Suppressor macrophage (primary cell): ENCODE measurements around the gene CTDSPL.
A peak's percentile ranks its signal among the peaks of the same experiment; 100 is the strongest.

ENCODE experiments used
- DNase-seq, 4 experiments: peaks; one replicate each; pipeline ENCODE4 v3.0.0-alpha.2; 2020 to 2022

CTDSPL gene

DNA sequence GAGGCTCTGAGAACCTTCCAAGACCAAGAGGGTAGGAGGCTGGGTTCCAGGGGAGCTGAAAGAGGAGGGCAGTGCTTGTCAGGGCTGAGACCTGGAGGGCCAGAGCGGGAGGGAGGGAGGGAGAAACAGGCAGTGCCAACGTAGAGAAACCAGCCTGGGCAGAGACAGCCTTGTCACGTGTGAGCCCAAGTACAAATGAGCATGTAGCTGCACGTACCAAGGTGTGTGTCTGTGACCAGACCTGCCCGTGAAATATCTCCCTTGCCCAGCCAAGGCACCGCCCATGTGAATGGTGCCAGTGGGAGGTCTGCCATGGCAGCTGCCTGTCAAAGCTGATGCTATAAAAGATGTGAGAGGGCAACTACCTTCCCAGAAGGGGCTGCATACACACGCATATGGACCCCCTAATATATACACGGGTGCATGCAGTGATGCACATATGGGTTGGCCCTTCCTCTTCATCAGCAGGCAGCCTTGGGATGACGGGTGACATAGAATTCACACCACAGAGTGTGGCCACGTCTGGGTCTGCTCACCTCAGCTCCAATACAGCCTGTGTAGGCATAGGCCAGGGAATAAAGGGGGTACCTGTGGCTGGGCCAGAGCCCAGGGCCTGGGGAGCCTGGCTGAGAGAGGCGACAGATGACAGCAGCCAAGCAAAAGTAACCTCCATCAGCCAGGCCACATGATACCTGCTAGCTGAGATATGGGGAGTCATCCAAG, 7.8 kb upstream of the CTDSPL start:
- no peak for DNase-seq

DNA sequence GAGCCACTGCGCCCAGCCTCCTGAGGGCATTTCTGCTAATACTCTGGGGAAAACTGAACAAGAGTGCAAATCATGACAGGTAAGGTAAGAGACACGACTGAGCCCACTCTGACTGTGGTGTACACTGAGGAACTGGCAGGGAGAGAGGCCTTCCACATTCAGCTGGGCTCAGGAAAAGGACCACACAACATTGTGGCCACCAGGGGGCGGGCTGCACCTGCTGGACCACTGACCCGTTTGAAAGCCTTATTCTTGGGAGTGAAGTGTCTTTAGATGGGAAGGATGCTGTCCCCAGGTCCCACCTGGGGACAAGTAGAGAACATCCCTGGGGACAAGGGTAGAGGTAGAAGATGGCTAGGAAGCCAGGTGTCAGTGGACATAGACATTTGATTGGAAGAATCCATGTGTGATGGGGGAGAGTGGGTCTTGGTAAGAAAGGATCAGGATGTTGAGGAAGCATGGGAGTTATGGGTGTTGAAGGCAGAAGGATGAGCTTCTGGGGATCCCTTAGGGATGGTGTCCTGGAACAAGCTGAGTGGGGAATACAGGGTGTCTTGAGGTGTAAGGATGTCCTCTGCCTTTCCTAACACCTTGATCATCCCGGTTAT, 6.2 kb upstream of the CTDSPL start:
- DNase-seq, result peak; percentile 81 to 92 (median 90)

DNA sequence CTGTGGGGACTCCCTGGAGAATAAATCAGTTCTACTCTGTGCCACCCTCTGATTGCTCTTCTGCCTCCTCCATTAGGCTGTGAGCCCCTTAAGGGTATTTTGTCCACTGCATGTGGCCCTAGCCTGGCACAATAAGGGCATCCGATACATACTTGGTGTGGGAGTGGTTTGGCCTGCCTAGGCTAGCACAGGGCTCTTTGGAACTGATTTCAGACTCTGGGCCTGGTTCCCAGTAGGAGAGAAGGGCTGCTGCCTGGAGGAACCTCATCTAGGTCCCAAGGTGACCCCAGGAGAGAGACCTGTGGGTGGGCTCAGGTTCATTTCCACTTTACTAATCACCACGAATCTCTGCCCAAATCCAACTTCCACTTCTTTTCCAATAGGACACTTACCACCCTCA, 5.3 kb upstream of the CTDSPL start:
- DNase-seq, result no peak

DNA sequence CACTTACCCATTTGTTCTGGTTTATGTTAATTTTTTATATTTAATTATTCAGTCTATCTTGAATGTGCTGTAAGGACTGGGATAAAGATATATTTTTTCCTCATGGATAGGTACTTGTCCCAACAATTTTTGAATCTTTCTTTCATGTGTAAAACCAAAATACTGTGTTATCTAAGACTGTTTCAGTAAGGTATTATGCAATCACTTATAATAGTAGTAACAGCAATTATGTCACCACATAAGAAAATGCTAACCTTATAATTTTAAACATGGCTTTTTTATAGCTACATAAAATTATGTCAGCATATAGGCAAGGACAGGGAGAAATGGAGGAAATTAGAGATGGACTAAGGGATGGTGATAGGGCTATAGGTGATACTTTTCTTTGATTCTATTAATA, 2.9 kb upstream of the CTDSPL start:
- no peak for DNase-seq

DNA sequence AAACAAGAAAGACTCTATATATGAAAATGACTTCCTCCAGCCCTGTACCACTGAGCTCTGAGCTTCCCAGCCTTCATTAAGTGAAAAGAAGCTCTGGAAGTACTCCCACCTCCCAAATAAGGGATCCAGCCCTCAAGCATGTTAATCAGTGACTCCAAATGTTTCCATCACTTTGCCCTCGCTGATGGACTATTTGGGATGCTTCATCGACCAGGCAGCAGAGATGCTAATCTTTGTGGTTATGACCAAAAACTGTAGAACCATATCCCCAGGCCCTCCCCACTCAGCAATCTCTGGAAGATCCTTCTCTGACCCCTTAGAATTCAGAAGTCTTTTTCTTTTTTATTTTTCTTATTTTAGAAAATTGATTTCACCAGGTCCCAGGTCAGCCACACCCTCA, 2.3 kb upstream of the CTDSPL start:
- no peak for DNase-seq

DNA sequence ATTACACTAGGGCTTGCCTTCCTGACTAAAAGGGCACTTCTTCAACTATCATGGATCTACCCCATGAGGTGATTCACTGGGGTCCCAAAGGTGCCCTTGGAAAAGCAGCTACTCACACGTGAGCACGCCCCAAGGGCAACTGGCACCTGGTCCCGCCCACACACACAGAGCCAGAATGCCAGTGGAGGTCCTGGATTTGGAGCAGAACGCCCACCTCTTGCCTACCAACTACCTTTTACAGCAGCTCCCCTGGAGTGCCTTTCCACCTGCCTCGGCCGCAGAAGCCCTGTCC, 1.8 kb upstream of the CTDSPL start:
- no peak for DNase-seq

DNA sequence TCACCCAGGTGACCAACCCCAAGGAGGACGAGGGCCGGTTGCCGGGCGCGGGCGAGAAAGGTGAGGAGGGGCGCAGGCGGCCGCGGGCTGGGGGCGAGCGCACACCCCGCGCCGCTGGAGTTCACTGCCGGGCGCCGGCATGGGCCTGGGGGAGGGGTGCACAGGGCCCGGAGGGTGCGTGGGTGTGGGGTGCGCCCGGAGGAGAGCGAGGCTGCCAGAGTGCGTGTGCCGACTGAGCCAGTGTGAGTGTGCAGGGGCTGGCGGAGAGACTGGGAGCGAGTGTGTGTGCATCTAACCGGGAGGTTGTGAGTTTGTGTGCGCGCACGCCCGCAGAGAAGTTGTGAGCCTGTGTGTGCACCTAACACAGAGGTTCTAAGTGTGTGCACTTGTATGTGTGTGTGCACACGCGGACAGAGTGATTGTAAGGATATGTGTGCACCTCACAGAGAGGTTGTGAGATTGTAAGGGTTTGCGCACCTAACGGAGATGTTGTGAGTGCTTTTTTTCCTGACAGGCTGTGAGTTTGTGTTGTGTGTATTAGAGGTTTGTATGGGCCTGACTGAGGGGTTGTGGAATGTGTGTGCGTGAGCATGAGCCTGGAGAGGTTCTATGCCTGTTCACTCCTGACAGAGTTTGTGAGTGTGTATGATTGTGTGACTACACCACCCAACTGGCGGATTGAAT, 681 bp downstream of the CTDSPL start:
- DNase-seq, result peak; percentile 50 to 83 (median 68)

DNA sequence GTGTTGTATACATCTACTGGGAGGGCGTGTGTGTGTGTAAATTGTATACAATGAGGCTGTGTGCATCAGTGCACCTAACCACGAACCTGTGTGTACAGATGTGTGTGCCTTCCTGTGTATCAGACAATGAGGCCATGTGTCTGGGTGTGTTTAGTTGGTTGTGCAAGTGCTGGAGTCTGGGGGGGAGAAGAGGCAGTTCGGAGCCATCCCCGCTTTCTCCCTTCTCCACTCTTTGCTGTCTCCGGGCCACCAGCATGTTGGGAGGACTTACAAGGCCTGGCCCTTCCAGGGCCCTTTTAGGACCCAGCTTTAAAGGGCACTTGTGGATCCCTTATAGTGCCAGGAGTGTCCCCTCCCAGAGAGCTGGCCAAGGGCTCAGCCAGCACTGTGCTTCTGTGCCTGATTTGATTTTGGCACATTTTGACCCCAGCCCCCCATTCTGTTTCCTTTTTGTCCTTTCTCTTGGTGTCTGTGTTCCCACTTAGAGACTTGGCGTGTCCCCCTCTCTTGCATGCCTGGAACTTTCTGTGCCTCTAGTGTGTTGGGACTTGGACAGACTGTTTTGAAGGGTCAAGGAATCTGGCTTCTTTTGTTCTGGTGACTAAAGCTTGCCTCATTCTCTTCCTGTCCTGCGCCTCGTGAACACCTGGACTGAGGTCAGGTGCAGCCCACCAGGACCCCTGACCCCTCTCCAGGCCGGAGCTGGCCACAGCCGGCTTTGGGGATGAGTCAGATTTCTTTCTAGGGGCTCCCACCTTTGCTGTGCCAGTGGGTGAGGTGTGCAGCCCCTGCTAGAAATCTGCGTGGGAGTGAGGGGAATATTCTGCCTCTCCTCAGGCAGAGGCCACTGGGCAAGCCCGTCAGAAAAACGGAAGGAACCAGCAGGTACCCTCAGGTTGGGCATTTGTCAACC, 1.5 kb downstream of the CTDSPL start:
- DNase-seq, result peak in 1 of 4 experiments; percentile 18

DNA sequence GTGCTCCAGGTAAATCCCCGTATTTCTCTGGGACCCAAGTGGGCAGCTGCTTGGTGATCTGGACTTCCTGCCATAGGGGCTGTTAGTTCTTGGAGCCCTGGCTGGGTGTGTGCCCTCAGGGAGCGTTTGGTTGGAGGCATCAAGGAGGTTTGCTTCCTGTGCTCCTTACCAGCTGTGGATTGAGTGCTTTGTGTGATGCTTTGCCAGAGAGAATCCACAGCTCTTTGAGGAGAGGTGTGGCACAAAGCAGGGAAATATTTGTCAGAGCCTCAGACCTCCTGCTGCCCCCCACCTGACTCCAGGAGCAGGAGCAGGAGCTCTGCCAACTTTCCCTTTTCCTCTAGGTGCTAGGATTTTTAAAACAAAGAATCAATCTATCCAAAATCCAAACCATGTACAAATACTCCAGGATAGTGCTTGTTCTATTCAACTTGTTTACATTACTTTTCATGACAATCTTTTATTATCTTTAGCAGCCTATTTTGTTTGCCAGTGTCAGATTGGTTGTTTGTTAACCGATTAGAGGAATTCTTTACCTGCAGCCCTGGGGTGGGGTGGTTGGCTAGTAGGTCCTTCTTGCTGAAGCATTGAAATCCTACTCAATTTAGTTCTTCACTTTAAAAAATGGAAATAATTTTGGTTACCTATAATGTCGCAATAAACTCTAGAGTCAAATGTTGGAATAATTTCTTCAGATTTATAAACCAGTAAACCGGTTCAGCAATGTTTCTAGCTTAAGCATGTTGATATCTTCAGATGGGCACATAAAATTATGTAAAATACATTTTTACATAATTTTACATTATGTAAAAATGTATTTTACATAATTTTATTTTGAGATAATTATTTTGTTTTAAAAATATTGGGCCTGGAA, 2.5 kb downstream of the CTDSPL start:
- DNase-seq, result no peak

DNA sequence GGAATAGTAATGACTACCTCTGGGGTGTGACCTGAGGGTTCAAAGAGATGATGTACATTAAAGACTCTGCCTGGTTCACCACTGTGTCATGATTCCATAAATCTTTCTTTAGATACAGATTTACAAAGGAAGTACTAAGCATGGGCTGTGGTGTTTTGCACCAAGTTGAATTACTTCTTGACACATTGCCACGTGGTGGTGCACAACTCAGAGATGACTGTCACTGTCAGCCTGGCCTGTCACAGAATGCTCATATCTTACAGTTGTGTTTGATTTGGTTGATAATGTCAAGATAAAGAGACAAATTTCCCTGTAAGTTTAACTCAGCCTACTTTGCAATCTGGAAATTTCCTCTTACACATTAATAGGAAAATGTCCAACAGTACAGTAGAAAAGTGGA, 3.2 kb downstream of the CTDSPL start:
- DNase-seq, result peak; percentile 43 to 57 (median 48)

DNA sequence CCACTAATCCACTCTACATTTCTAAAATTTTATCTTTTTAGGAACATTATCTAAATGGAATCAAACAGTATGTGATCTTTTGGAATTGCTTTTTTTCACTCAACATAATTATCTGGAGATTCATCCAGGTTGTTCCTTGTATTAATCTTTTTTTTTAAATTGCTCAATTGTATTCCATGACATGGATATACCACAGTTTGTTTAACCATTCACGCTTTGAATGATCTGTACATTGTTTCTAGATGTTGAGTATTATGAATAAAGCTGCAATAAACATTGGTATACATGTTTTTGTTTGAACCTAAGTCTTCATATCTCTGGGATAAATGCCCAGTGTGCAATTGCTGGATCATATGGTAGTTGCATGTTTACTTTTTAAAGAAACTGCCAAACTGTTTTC, 5.5 kb downstream of the CTDSPL start:
- no peak for DNase-seq

DNA sequence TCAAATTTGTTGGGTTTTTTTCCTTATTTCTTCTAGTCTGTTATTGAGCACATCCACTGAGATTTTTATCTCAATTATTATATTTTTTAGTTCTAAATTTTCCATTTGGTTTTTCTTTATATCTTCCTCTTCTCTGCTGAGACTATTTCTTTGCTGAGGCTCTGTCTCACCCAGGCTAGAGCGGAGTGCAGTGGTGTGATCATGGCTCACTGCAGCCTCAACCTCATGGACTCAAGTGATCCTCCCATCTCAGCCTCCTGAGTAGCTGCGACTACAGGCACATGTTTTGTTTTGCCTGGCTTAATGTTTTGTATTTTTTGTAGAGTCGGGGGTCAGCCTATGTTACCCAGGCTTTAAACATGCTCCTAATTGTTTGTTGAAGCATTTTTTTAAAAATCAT, 10.2 kb downstream of the CTDSPL start:
- DNase-seq, result no peak

DNA sequence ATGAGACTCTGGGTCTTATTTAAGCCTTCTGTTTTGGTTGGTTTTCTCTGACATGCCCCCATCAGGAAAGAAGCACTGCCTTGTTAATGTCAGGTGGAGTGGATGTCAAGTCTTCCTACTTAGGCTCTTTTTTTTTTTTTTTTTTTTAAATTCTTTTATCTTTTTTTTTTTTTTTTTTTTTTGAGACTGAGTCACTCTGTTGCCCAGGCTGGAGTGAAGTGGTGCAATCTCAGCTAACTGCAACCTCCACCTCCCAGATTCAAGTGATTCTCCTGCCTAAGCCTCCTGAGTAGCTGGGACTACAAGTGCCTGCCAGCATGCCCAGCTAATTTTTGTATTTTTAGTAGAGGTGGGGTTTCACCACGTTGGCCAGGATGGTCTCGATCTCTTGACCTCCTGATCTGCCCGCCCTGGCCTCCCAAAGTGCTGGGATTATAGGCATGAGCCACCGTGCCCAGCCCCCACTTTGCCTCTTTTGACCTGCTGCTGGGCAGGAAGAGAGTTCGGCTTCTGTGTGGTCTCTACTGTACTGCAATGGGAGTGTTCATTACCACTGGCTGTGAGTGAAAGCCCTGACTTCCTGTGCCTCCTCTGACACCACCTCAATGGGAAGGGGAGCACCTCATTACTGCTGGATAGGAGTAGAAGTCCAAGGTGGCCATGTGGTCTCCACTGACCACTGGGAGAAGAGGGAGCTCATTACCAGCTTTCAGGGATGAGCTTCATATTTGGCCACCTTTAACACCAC, 10.9 kb downstream of the CTDSPL start:
- no peak for DNase-seq

DNA sequence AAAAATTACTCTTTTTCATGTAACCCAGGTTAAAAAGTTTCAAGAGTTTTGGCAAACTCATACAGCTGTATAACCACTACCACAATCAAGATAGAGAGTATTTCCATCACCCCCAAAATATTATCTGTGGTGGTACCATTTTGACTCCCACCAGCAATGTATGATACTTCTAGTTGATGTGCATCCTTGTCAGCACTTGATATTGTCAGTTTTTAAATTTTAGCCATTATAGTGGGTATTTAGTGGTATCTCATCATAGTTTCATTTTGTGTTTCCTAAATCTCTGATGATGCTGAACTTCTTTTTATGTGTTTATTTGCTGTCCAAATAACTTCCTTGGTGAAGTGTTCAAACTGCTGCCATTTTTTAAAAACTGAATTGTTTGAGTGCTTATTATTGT, 14.6 kb downstream of the CTDSPL start:
- DNase-seq, result no peak

DNA sequence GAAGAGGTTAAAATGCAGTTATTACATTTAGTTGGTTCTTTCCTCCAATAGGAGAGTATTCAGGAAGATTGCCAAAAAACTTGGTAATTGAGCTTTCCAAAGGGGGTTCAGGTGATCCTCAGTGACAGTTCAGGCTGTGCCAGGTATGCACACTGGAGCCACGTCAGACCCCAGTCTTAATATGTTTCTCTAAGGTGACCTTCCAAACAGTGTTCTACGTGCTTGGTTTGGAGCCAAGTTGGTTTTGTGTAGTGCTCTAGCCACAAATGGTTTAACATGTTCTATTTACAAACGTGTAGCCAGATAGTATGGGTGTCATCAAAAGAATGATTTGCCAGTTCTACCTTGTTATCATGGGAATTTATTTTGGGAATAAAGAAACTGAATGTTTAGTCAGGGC, 21.0 kb downstream of the CTDSPL start:
- DNase-seq, result no peak

DNA sequence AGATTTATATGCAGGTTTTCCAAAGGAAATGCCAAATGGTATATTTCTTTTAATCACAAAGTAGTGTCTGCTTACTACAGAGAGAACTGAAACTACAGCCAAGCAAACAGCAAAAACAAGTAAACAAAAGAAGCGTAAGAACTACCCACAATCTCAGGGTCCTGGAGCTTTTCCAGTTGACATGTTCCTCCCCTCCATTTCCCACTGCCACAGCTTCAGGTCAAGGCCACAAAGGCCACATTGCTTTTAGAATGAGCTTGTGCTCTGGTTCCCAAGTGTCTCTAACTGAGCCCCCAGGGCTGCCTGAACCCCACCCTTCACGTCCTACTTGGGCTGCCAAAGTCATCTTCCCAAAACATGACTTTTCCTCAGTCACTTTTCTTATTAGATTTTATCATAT, 24.1 kb downstream of the CTDSPL start:
- DNase-seq, result no peak

DNA sequence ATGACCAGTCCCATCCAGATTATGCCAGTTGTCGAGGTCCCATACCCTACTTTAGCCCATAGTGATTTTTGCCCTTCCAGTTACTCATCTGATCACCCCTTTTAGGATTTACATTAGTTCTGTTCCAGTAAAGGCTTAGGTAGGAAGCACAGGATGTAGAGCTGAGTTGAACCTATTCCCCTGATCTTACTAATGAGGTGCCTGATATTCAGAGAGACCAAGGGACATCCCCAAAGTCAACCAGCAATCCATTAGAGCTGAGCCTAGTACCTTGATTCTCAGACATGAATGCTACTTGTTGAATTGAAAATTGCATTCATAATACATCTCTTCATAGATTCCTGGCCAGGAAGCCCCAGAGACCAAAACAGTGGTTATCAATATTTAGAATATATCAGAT, 24.7 kb downstream of the CTDSPL start:
- DNase-seq, result no peak

DNA sequence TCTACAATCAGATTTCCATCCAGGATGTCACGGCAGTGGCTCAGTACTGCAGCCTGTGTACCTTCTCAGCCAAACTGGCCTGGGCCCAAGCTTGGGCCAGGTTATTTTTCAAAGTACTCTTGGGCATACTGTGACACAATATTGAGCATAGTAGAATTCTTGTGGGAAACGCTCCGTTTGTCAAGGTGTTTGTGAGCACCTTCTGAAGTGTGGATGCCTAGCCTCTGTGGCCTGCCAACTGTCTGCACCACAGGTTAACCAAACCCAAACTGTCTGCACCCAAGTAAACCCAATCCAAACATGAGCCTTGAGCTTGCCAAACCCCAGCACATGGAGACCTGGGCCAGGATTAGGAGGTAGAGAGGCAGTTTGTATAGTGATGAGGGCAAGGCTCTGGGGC, 25.4 kb downstream of the CTDSPL start:
- no peak for DNase-seq

DNA sequence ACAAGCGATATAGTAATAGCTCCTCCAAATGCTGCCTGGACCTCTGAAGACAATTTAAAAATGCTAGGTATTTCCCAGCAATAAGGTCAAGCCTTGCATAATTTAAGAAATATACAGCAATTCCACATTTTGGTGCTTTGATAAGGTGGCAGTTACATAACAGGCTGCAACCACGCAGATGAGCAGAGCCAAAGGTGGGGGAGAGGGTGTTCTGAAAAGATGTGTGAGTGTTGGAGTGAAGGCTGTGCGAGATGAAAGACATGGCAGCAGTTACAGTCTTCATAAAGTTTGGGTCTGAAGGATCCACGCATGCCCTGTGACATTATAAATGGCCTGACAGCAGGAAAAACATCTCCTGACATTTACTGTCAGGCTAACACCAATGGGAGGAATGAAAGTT, 26.1 kb downstream of the CTDSPL start:
- no peak for DNase-seq

DNA sequence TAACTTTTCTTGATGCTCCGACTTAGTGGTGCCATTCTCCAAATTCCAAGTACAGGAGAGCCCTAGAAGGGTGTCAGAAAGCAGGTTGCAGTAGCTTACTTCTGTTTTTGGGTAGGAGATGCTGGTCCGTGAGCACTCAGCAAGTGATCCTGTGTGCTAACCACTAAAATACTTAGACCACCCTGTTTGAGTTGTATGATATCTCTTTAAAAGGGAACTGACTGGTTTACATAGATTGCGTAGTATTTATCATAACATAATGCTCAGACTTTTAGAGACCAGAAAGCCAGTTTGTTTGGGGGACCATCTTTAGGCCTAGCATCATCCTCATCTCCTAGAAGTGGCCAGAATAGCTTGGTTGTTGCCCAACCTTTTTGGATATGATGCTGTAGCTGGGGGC, 26.7 kb downstream of the CTDSPL start:
- DNase-seq, result no peak

DNA sequence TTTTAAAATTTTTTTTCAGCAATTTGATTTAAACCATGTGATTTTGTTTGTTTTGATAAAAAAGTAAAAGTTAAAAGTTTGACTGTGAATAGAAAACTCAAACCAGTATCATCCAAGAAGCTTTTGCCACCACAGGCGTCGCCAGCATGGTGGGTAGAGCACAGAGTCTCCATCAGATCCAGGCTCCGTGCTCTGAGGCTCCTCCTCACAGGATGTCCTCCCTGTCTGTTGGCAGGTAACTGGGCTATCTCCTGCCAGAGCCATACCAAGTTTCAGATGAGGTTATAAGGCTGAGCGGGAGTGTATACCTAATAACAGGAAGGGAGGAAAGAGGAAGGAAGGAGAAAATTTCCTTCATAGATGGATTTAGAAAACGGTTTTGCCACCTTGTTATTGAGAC, 28.8 kb downstream of the CTDSPL start:
- DNase-seq, result no peak

DNA sequence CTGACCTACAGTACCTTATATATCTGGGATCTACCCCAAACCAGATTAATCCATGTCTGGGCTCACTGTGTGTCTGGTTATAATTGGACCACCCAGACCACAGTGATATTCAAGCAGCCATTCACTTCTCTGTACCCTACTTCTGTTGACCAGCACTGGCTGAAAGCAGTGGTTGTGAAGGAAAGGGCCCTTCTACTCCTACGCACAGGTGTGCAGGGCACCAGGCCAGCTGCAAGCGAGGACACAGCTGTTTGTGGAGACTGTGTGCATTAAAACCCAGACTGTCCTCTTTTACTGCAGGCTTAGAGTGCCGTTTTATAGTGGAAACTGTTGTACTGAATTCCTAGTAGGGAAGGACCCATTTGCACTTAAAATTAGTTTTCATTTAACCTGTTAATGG, 29.5 kb downstream of the CTDSPL start:
- no peak for DNase-seq
